Naive thymus-derived CD4-positive, alpha-beta T cell (primary cell): Measurements from ENCODE around the gene DNAJC30. TPM values are rescaled to one million over a fixed set of nuclear protein-coding genes. Genes with fewer than 3 reads are reported as not detected.

Source experiments
- ATAC-seq: fragments of 150-1000 bp; cut with Tn5 transposase; 2 replicates; pipeline ENCODE4 v1.10.0; 2021; ENCODE audit warnings: mild to moderate bottlenecking, moderate library complexity
- CTCF ChIA-PET: fragments of 350-600 bp; sonication (Branson Sonifier 250); formaldehyde crosslinking; loops from one replicate; lab custom pipeline; 2021; ENCODE audit warnings: antibody characterized with exemption; lab: Charles Lee
- POLR2A ChIA-PET: fragments of 350-600 bp; sonication (Branson Sonifier 250); formaldehyde crosslinking; loops from one replicate; lab custom pipeline; 2021; ENCODE audit warnings: antibody characterized with exemption, inconsistent platforms; lab: Charles Lee
- DNase-seq, 9 donors: peaks; one replicate each; pipeline versions ENCODE4 v3.0.0 to v3.0.0-alpha.2; 2020 to 2022; ENCODE audit warnings: mixed read lengths in 1 of 9
- H3K27ac ChIP-seq: one replicate; pipeline ENCODE4 v1.7.0; 2013; ENCODE audit warnings: mild to moderate bottlenecking, low read depth, low read length, moderate library complexity
- H3K27me3 ChIP-seq, 2 donors: one replicate each; pipeline ENCODE4 v1.7.0; 2013; ENCODE audit warnings: low read length in 2 of 2, mild to moderate bottlenecking in 2 of 2, moderate library complexity in 2 of 2; ENCODE audit not compliant: control insufficient read depth in 2 of 2, insufficient read depth in 2 of 2
- H3K36me3 ChIP-seq, 3 experiments: 1 replicate in 2 of 3; 2 replicates in 1 of 3; pipeline ENCODE4 v1.7.0; 2013; ENCODE audit warnings: low read length in 3 of 3, mild to moderate bottlenecking in 3 of 3, moderate library complexity in 1 of 3; ENCODE audit not compliant: insufficient read depth in 3 of 3, control insufficient read depth in 2 of 3
- H3K4me1 ChIP-seq, 2 donors: one replicate each; pipeline ENCODE4 v1.7.0; 2013; ENCODE audit warnings: low read length in 2 of 2, mild to moderate bottlenecking in 2 of 2, moderate library complexity in 1 of 2; ENCODE audit not compliant: control insufficient read depth in 2 of 2, insufficient read depth in 2 of 2
- H3K4me3 ChIP-seq: 2 replicates; pipeline ENCODE4 v1.7.0; 2013; ENCODE audit warnings: mild to moderate bottlenecking, low read length
- H3K9me3 ChIP-seq, 3 experiments: 1 replicate in 2 of 3; 2 replicates in 1 of 3; pipeline ENCODE4 v1.7.0; 2013; ENCODE audit warnings: low read length in 3 of 3; ENCODE audit not compliant: control insufficient read depth in 2 of 3
- H3K27ac Mint-ChIP-seq, 9 donors: one replicate each; pipeline ENCODE4 v1.8.0; 2020 to 2022; ENCODE audit warnings: mixed read lengths in 9 of 9, mild to moderate bottlenecking in 8 of 9, moderate library complexity in 5 of 9, inconsistent platforms in 2 of 9
- H3K27me3 Mint-ChIP-seq, 5 donors: one replicate each; pipeline ENCODE4 v1.8.0; 2021 to 2022; ENCODE audit warnings: mixed read lengths in 5 of 5, mild to moderate bottlenecking in 1 of 5
- H3K36me3 Mint-ChIP-seq, 5 donors: one replicate each; pipeline ENCODE4 v1.8.0; 2020 to 2022; ENCODE audit warnings: mixed read lengths in 5 of 5, mild to moderate bottlenecking in 3 of 5, inconsistent platforms in 1 of 5
- H3K4me1 Mint-ChIP-seq, 7 donors: one replicate each; pipeline ENCODE4 v1.8.0; 2020 to 2022; ENCODE audit warnings: mixed read lengths in 7 of 7, mild to moderate bottlenecking in 3 of 7, inconsistent platforms in 1 of 7
- H3K4me3 Mint-ChIP-seq, 10 donors: one replicate each; pipeline ENCODE4 v1.8.0; 2020 to 2022; ENCODE audit warnings: mild to moderate bottlenecking in 10 of 10, mixed read lengths in 10 of 10, moderate library complexity in 6 of 10, inconsistent platforms in 2 of 10
- H3K9me3 Mint-ChIP-seq, 11 donors: one replicate each; pipeline ENCODE4 v1.8.0; 2020 to 2022; ENCODE audit warnings: mixed read lengths in 11 of 11, mild to moderate bottlenecking in 4 of 11, inconsistent platforms in 1 of 11, moderate library complexity in 1 of 11
- intact Hi-C, 2 donors: fragments of 100-400 bp; cut with micrococcal nuclease; formaldehyde crosslinking; loops; one replicate each; pipeline ENCODE4 v1.15.1; 2023
- polyA plus RNA-seq, 2 donors: library from polyadenylated mRNA; unstranded; fragments of 300-500 nt; fragmentation: Illumina TruSeq; gene quantifications; one replicate each; pipeline ENCODE4 v1.2.3, GENCODE V29; 2021
- total RNA-seq, 6 experiments: library from RNA in 5 of 6; stranded (reverse) in 5 of 6; gene quantifications; 1 replicate in 5 of 6; 2 replicates in 1 of 6; pipeline ENCODE4 v1.2.3 and lab custom pipeline; 2021 to 2026

Gene DNAJC30
- total RNA-seq (10 to 100 TPM in 4 of 5 experiments, 1 to 10 TPM in 1; 9.5 to 22.4 (median 13.4) TPM), polyA plus RNA-seq (10 to 100 TPM; 11.8 to 12.9 TPM), total RNA-seq (lab: John Stamatoyannopoulos, UW) (11.8 reads per million, percentile 39 among the genes with 10 or more reads in this experiment)

DNA sequence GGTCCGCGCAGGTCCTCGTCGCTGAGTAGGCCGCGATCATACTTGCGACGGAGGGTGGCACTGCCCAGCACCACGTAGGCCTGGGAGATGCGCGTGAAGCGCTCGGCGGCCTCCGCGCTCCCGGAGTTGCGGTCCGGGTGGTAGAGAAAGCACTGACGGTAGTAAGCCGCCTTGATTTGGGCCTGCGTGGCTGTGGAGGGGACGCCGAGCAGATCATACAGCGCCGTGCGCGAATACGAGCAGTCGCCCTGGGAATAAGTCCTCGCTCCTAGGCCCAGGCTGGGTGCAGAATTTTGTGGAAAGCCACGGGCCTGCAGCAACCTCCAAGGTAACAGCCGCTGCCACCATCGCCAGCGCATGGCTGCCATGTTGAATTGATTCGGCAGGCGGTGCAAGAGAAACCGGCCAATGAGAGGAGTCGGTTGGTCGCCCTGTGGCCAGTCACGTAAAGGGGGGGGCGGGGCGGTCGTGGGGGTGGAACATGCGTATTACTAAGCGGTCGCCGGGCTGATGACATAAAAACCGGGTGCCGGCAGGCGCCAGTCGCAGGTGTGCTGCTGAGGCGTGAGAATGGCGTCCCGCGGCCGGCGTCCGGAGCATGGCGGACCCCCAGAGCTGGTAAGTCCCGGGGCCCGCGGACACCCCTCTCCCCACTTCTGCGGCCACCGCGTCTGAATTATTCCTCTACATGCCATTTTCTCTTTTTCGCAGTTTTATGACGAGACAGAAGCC is at the start of gene DNAJC30, which contains the start of gene BUD23:
Gene DNAJC30, minus strand, starts transcription at position 398 of the 732 bp plus-strand sequence. Its CDS starts 30 bp downstream, at position 368.
Gene BUD23, plus strand, starts transcription at position 542 of the 732 bp plus-strand sequence. Its CDS starts 29 bp downstream, at position 571.
- Histone ChIP-seq H3K27ac (peak within 1 kb of the TSS; percentile 91), H3K27me3 (no peaks in the 10 kb centered on the region), H3K9me3 (no peaks in the 10 kb centered on the region), H3K36me3 (peaks cover 0 to 51% (median 0%) of the 10 kb centered on the region in 3 experiments), H3K4me3 (peak within 1 kb of the TSS; percentile 97), H3K4me1 (peaks cover 17% of the 10 kb centered on the region in 2 donors)
- Mint-ChIP-seq H3K4me1 (peaks cover 17 to 61% (median 42%) of the 10 kb centered on the region in 7 donors), H3K36me3 (peaks cover 3 to 29% (median 18%) of the 10 kb centered on the region in 5 donors), H3K4me3 (peak within 1 kb of the TSS; percentile 91 to 98 (median 96)), H3K9me3 (no peaks in the 10 kb centered on the region), H3K27me3 (no peaks in the 10 kb centered on the region), H3K27ac (peak within 1 kb of the TSS; percentile 91 to 97 (median 95))
- DNase-seq (peak; percentile 77 to 97 (median 88)), ATAC-seq (peak; percentile 98)
- ChIA-PET CTCF (no interaction called here), POLR2A (interaction anchor here (1.0 to 1.8 kb wide), 4 partner anchors 8 to 104 kb away, joined by 3 to 8 read pairs (median 4); partner anchors contain the start of gene ABHD11)
- intact Hi-C loops = loop anchor here (1.0 to 2.0 kb wide), 10 partner anchors 16 to 854 kb away; partner anchors contain the start of genes ABHD11 (in 2 of the 2), BAZ1B (in 2 of the 2), STX1A (in 2 of the 2) and TBL2 (in 2 of the 2)

DNA sequence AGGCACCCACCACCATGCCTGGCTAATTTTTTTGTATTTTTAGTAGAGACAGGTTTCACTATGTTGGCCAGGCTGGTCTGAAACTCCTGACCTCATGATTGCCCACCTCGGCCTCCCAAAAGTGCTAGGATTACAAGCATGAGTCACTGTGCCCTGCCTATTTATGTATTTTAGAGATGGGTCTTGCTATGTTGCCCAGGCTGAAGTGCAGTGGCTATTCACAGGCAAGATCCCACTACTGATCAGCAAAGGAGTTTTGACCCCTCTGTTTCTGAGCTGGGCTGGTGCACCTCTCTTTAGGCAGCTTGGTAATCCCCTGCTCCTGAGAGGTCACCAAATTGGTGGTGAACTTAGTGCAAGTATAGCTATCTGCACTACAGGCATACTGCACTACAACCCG is 49.1 kb upstream of the DNAJC30 start:
- POLR2A ChIA-PET = no interaction called here
- H3K36me3 Mint-ChIP-seq = peaks cover 0 to 4% (median 0%) of the 10 kb centered on the region in 5 donors
- no peaks in the 10 kb centered on the region for H3K9me3 Mint-ChIP-seq
- CTCF ChIA-PET = interaction anchor here (0.5 to 1.7 kb wide), 3 partner anchors 9 to 125 kb away, joined by 3 to 7 read pairs (median 4); no protein-coding TSS in a partner anchor
- ATAC-seq (no peak), DNase-seq (no peak)
- no peaks in the 10 kb centered on the region for H3K9me3 ChIP-seq
- H3K27me3 Mint-ChIP-seq = peaks cover 0 to 15% (median 9%) of the 10 kb centered on the region in 5 donors
- H3K4me3 Mint-ChIP-seq = no peak overlapping the region
- peaks cover 1 to 16% (median 8%) of the 10 kb centered on the region in 7 donors for H3K4me1 Mint-ChIP-seq
- peak overlapping the region in 1 of 9 donors; percentile 36 for H3K27ac Mint-ChIP-seq
- intact Hi-C loops = loop anchor here in 1 of 2 donors (10.0 kb wide), 2 partner anchors 522 to 922 kb away; partner anchors contain the start of genes GTF2I and RFC2
- H3K4me1 ChIP-seq = peaks cover 0 to 8% of the 10 kb centered on the region in 2 donors
- no peak overlapping the region for H3K4me3 ChIP-seq
- no peak overlapping the region for H3K27ac ChIP-seq
- no peaks in the 10 kb centered on the region for H3K27me3 ChIP-seq
- H3K36me3 ChIP-seq = peaks cover 0 to 14% (median 0%) of the 10 kb centered on the region in 3 experiments

- ChIA-PET POLR2A (no interaction called here), CTCF (interaction anchor here (0.6 kb wide), 2 partner anchors 115 to 123 kb away, joined by 3 read pairs; no protein-coding TSS in a partner anchor)
- Mint-ChIP-seq H3K9me3 (no peaks in the 10 kb centered on the region), H3K27ac (no peak overlapping the region), H3K27me3 (peaks cover 0 to 15% (median 9%) of the 10 kb centered on the region in 5 donors), H3K4me1 (peaks cover 0 to 9% (median 7%) of the 10 kb centered on the region in 7 donors), H3K36me3 (no peaks in the 10 kb centered on the region), H3K4me3 (no peak overlapping the region)
- no peaks in the 10 kb centered on the region for H3K27me3 ChIP-seq
- intact Hi-C loops = loop anchor here in 1 of 2 donors (10.0 kb wide), 2 partner anchors 524 to 924 kb away; partner anchors contain the start of genes GTF2I and RFC2
- peaks cover 0 to 8% of the 10 kb centered on the region in 2 donors for H3K4me1 ChIP-seq
- DNase-seq (no peak), ATAC-seq (no peak)
- H3K27ac ChIP-seq = no peak overlapping the region
- no peaks in the 10 kb centered on the region for H3K36me3 ChIP-seq
- H3K4me3 ChIP-seq = no peak overlapping the region
- H3K9me3 ChIP-seq = no peaks in the 10 kb centered on the region
Observed at GRCh38 chr7:73730485-73730884, 47.2 kb upstream of the DNAJC30 start.

GRCh38 chr7:73728551-73728950 is 45.3 kb upstream of the DNAJC30 start:
- H3K36me3 ChIP-seq = no peaks in the 10 kb centered on the region
- ChIA-PET POLR2A (interaction anchor here (0.6 to 0.7 kb wide), 2 partner anchors 125 to 151 kb away, joined by 3 to 4 read pairs; no protein-coding TSS in a partner anchor), CTCF (interaction anchor here (1.8 kb wide), 1 partner anchor 121 kb away, joined by 10 read pairs; no protein-coding TSS in a partner anchor)
- H3K4me3 ChIP-seq = no peak overlapping the region
- Mint-ChIP-seq H3K4me3 (no peak overlapping the region), H3K4me1 (peaks cover 0 to 2% (median 0%) of the 10 kb centered on the region in 7 donors), H3K27ac (no peak overlapping the region), H3K27me3 (peaks cover 0 to 15% (median 9%) of the 10 kb centered on the region in 5 donors), H3K36me3 (no peaks in the 10 kb centered on the region), H3K9me3 (no peaks in the 10 kb centered on the region)
- DNase-seq (no peak), ATAC-seq (no peak)
- no peaks in the 10 kb centered on the region for H3K27me3 ChIP-seq
- no peaks in the 10 kb centered on the region for H3K4me1 ChIP-seq
- no peak overlapping the region for H3K27ac ChIP-seq
- no peaks in the 10 kb centered on the region for H3K9me3 ChIP-seq
- intact Hi-C loops = no loop called here

DNA sequence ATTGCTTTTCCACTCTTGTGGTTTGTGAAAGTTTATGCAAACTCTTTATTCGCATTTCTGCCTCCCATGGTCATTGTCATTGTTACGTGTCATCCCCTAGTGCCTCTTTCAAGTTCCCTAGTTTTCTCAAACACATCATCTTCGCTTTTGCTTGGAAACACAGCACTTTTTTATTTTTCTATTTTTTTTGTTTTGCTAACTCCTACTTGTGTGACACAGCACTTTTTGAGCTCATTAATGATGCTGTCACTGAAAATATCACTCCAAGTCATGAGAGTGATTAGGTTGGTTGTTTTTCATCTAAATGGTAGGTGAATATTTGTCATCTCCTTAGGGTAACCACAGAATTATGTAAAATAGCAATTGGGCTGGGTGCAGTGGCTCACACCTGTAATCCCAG is 44.7 kb upstream of the DNAJC30 start:
- H3K4me3 ChIP-seq = no peak overlapping the region
- Mint-ChIP-seq H3K36me3 (no peaks in the 10 kb centered on the region), H3K4me3 (no peak overlapping the region), H3K4me1 (peaks cover 0 to 2% (median 0%) of the 10 kb centered on the region in 7 donors), H3K27ac (no peak overlapping the region), H3K9me3 (no peaks in the 10 kb centered on the region), H3K27me3 (peaks cover 0 to 14% (median 9%) of the 10 kb centered on the region in 5 donors)
- no peak overlapping the region for H3K27ac ChIP-seq
- no peaks in the 10 kb centered on the region for H3K36me3 ChIP-seq
- ATAC-seq (no peak), DNase-seq (no peak)
- intact Hi-C loops = no loop called here
- no peaks in the 10 kb centered on the region for H3K4me1 ChIP-seq
- H3K27me3 ChIP-seq = no peaks in the 10 kb centered on the region
- CTCF ChIA-PET = interaction anchor here (1.8 kb wide), 1 partner anchor 121 kb away, joined by 10 read pairs; no protein-coding TSS in a partner anchor
- POLR2A ChIA-PET = no interaction called here
- H3K9me3 ChIP-seq = no peaks in the 10 kb centered on the region

- Mint-ChIP-seq H3K36me3 (no peaks in the 10 kb centered on the region), H3K9me3 (no peaks in the 10 kb centered on the region), H3K4me1 (peaks cover 0 to 2% (median 0%) of the 10 kb centered on the region in 7 donors), H3K27me3 (peaks cover 0 to 25% (median 9%) of the 10 kb centered on the region in 5 donors), H3K4me3 (no peak overlapping the region), H3K27ac (no peak overlapping the region)
- no peaks in the 10 kb centered on the region for H3K27me3 ChIP-seq
- POLR2A ChIA-PET = no interaction called here
- H3K36me3 ChIP-seq = no peaks in the 10 kb centered on the region
- H3K4me3 ChIP-seq = no peak overlapping the region
- H3K27ac ChIP-seq = no peak overlapping the region
- no peaks in the 10 kb centered on the region for H3K9me3 ChIP-seq
- intact Hi-C loops = no loop called here
- DNase-seq = no peak
- peak; percentile 2 for ATAC-seq
- CTCF ChIA-PET = interaction anchor here (1.4 to 4.5 kb wide), 4 partner anchors 12 to 119 kb away, joined by 3 to 28 read pairs (median 5); partner anchors contain the start of gene ABHD11
- H3K4me1 ChIP-seq = no peaks in the 10 kb centered on the region
Observed at GRCh38 chr7:73726083-73726466, 42.8 kb upstream of the DNAJC30 start.
